GM12864 (cell line): Measurements from ENCODE around the gene SLC18B1.

Source experiments
- DNase-seq: peaks from one replicate; pipeline ENCODE4 v3.0.0-alpha.2; 2011; ENCODE audit warnings: low read depth
- H3K4me3 ChIP-seq: 2 replicates; pipeline ENCODE4 v1.5.1; 2011; ENCODE audit warnings: mild to moderate bottlenecking, low read depth, low read length, control low read depth
- TF ChIP-seq, protein P1 (sequence below): IDR thresholded peaks from 2 replicates; pipeline ENCODE4 v1.5.1; 2011; ENCODE audit warnings: low read depth, mild to moderate bottlenecking, moderate library complexity, low read length, control low read depth, inconsistent platforms; ENCODE audit errors: missing control alignments

The SLC18B1 gene

GRCh38 chr6:132797951-132798868 is at the start of gene SLC18B1:
TSS of gene SLC18B1 (minus strand) at chr6:132798637. CDS start at chr6:132798456, 181 bp downstream.
- peak within 1 kb of the TSS; percentile 72 for H3K4me3 ChIP-seq
- DNase-seq: no peak
- TF ChIP-seq, protein P1, sequence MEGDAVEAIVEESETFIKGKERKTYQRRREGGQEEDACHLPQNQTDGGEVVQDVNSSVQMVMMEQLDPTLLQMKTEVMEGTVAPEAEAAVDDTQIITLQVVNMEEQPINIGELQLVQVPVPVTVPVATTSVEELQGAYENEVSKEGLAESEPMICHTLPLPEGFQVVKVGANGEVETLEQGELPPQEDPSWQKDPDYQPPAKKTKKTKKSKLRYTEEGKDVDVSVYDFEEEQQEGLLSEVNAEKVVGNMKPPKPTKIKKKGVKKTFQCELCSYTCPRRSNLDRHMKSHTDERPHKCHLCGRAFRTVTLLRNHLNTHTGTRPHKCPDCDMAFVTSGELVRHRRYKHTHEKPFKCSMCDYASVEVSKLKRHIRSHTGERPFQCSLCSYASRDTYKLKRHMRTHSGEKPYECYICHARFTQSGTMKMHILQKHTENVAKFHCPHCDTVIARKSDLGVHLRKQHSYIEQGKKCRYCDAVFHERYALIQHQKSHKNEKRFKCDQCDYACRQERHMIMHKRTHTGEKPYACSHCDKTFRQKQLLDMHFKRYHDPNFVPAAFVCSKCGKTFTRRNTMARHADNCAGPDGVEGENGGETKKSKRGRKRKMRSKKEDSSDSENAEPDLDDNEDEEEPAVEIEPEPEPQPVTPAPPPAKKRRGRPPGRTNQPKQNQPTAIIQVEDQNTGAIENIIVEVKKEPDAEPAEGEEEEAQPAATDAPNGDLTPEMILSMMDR: no peak

DNA sequence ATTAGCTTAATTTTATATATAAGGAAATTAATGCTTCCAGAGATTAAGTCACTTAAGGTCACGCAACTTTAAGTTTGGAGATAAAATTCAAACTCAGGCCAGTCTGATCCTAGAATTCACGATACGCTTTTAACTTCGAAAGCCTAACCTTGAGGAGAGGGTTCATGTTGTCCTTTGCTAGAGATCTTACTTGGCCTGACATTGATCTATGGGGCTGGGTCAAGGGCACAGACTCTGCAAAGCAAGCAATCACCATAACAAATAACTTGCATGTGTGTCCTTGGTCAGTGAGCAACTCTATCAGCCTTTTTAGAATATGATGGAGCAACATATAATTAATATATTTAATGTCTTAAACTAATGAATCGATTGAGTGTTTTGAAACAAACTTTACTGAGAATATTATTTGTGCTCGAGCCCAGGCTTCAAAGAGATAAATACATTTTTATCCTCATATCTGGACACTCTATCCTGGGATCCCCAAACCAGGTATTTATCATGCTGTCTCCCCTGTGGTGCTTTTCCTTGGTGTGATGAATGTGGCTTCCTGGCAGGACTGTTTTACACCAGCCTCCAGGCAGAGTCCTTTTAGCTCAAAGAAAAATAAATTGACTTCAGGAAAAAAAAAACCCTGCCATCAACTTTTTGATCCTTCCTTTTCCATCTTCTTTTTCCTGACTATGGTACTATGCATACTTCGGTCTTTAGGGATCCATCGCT is 45.0 kb upstream of the SLC18B1 start:
- no peak overlapping the region for H3K4me3 ChIP-seq
- TF ChIP-seq, protein P1: no peak
- DNase-seq: no peak

GRCh38 chr6:132841966-132842365 is 43.5 kb upstream of the SLC18B1 start:
- H3K4me3 ChIP-seq: no peak overlapping the region
- TF ChIP-seq, protein P1: no peak
- no peak for DNase-seq

DNA sequence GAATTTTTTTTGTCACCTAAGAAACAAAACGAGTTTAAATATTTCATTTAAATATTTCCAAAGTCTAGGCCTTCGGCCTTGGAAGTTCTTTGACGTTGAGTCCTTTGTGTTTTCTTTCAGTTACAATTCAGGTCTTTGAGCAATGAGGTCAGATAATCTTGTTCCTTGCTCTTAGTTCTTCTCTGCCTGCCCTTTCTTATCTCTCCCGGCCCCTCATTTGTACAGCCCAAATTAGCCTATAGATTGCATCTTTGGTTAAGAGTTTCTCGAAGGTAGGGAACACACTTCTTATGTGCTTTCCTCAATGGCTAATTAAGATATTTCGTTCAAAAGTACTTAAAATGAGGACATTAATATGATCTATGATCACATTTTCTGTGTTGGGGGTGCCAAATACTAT is 34.5 kb upstream of the SLC18B1 start:
- no peak for DNase-seq
- TF ChIP-seq, protein P1: no peak
- no peak overlapping the region for H3K4me3 ChIP-seq

GRCh38 chr6:132830334-132830751 is 31.9 kb upstream of the SLC18B1 start:
- TF ChIP-seq, protein P1: peak; percentile 37
- no peak for DNase-seq
- no peak overlapping the region for H3K4me3 ChIP-seq

DNA sequence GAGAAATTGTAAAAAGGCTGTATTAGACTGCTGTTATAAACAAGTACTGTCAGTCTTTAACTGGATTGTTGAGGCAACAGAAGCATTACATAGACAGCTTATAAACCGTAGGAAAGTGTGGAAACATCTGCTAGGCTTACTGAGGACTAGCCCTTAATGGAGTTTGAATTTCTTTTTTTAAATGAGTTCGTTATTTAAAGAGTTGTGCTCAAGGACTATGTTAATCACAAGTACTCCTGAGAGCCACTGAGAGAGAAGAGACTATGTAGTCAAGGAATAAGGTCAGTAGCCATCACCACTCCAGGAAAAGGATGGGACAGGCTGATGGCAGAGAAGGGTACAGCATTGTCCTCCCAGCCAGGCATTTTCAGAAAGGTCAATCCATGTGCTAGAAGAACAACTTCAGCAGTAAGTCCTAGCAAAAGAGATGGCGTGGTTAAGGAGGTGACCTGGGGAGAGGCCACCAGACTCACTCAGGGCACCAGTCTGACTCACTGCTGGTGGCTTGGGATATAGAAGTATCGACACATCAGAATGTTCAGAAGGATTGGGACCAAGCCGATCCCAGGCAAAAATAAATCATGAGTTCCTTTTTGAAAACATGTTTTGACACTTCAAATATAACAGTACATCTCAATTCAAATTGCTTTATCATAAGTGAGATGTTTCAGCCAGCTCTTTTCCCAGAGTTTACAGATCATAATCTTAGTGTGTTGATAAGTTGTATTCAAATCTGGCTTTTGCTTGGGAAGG is 22.4 kb upstream of the SLC18B1 start:
- TF ChIP-seq, protein P1: no peak
- no peak for DNase-seq

More for the DNA sequence above, 22.4 kb upstream of the SLC18B1 start:
- no peak overlapping the region for H3K4me3 ChIP-seq
